Erythroblast (primary cell): ENCODE measurements around the gene C13orf42.

Experiments used
- GATA1 ChIP-seq: IDR thresholded peaks from 2 replicates; pipeline ENCODE4 v1.6.1; 2011; ENCODE audit warnings: low read depth, mild to moderate bottlenecking, control low read depth, low read length, moderate library complexity
- POLR2A ChIP-seq: IDR thresholded peaks from 2 replicates; pipeline ENCODE4 v1.6.1; 2011; ENCODE audit warnings: mild to moderate bottlenecking, low read length

DNA sequence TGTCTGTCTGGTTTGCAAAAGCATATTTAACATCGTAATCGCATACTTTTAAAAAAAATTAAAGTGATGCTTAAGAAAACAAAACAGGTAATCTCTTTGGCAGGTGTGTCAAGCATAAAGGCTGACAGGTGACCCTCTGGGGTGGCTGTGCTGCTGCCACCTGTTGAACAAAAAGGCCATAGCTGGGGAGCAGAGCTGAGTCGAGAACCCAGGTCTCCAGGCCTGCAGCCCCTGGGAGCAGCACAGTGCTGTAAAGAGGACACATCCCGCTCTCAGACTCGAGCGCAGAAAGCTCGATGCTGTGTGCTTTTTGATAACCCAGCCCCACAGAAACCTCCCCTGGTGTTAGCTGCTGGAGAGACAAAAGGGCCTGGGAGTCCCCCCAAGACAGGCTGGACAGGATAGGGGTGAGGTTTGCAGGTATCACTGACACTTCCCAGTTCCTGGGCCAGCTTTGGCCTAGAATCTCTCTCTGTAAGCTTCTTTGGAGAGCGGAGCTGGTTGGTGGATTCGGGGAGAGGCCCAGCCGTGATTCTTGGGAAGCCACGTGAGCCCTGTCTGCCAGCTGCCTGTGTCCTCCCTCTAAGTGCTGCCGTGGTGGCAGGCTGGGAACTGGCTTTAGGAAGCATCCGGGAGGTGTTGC lies 66.9 kb downstream of the C13orf42 start:
- TF ChIP-seq POLR2A (no peak), GATA1 (no peak)
